NB4 (cell line): ENCODE measurements around the gene MRPL12.

Experiments
- MYC ChIP-seq: IDR thresholded peaks from 2 replicates; pipeline ENCODE4 v1.6.1; 2011; ENCODE audit warnings: low read depth, low read length
- POLR2A ChIP-seq: IDR thresholded peaks from 2 replicates; pipeline ENCODE4 v1.6.1; 2011; ENCODE audit warnings: mild to moderate bottlenecking; ENCODE audit not compliant: insufficient read length; ENCODE audit errors: extremely low read depth
- TF ChIP-seq, protein P1 (sequence below): IDR thresholded peaks from one replicate; pipeline ENCODE4 v1.5.1; 2012; ENCODE audit warnings: low read depth, low read length

GRCh38 chr17:81666342-81667191 lies 36.6 kb upstream of the MRPL12 start, which contains the start of the genes CCDC137 and OXLD1:
- TF ChIP-seq, protein P1, sequence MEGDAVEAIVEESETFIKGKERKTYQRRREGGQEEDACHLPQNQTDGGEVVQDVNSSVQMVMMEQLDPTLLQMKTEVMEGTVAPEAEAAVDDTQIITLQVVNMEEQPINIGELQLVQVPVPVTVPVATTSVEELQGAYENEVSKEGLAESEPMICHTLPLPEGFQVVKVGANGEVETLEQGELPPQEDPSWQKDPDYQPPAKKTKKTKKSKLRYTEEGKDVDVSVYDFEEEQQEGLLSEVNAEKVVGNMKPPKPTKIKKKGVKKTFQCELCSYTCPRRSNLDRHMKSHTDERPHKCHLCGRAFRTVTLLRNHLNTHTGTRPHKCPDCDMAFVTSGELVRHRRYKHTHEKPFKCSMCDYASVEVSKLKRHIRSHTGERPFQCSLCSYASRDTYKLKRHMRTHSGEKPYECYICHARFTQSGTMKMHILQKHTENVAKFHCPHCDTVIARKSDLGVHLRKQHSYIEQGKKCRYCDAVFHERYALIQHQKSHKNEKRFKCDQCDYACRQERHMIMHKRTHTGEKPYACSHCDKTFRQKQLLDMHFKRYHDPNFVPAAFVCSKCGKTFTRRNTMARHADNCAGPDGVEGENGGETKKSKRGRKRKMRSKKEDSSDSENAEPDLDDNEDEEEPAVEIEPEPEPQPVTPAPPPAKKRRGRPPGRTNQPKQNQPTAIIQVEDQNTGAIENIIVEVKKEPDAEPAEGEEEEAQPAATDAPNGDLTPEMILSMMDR: no peak
- TF ChIP-seq POLR2A: peak; percentile 93
- TF ChIP-seq MYC: peak; percentile 87
